ENCODE measurements around the gene ZFYVE16. TPM values are rescaled to one million over a fixed set of nuclear protein-coding genes. Genes with fewer than 3 reads are reported as not detected.

The ZFYVE16 gene
- total and polyA plus RNA-seq, 10 of the 15 experiments (the other 5 are each of a cell fraction or from before 2014, with no cell fraction given) = 2.9 to 11.2 (median 7.8) TPM

- Histone ChIP-seq H3K4me1 (ENCODE audit: control insufficient read depth, insufficient read depth, low read length) (no peaks in the 10 kb centered on the region), H3K4me2 (ENCODE audit: control insufficient read depth, insufficient read depth) (no peak overlapping the region), H3K36me3 (ENCODE audit: control insufficient read depth in 2 of 2, insufficient read depth in 2 of 2, low read length in 1 of 2) (no peaks in the 10 kb centered on the region), H3K9ac (ENCODE audit: control insufficient read depth, insufficient read depth, low read length) (no peak overlapping the region), H3K4me3 (no peak overlapping the region), H2AFZ (ENCODE audit: control insufficient read depth, low read depth, low read length) (no peak overlapping the region), H3K79me2 (ENCODE audit: control insufficient read depth, insufficient read depth, low read length) (no peaks in the 10 kb centered on the region), H3K9me3 (replicated peaks; ENCODE audit: control insufficient read depth, insufficient read depth, low read length) (no peaks in the 10 kb centered on the region; the same call in 1 of the 3 replicates), H4K20me1 (ENCODE audit: control insufficient read depth, insufficient read depth) (no peaks in the 10 kb centered on the region), H3K27ac (ENCODE audit: control insufficient read depth, insufficient read depth) (no peak overlapping the region), H3K27me3 (replicated peaks in 1 of 2; ENCODE audit: control insufficient read depth in 2 of 2, insufficient read depth in 2 of 2, low read length in 1 of 2) (no peaks in the 10 kb centered on the region)
- ChIA-PET SMC1A (ENCODE audit: uncharacterized antibody, unreplicated experiment) (no interaction called here), CTCF (no interaction called here), POLR2A (no interaction called here), RAD21 (ENCODE audit: unreplicated experiment) (no interaction called here)
- TF ChIP-seq RELB (IDR thresholded peaks at IDR 0.05; ENCODE audit: low read depth) = no peak
- no peak for TF ChIP-seq CEBPB (IDR thresholded peaks at IDR 0.05; ENCODE audit: borderline replicate concordance in 1 of 2, low read depth in 2 of 2, low read length in 2 of 2)
- no peak for TF ChIP-seq BACH1 (IDR thresholded peaks at IDR 0.05; ENCODE audit: borderline replicate concordance)
- TF ChIP-seq ZBTB4 (CRISPR knock-in tag; IDR thresholded peaks at IDR 0.05) = no peak
- no peak for TF ChIP-seq LARP7 (IDR thresholded peaks at IDR 0.05)
- no peak for TF ChIP-seq HCFC1 (IDR thresholded peaks at IDR 0.05; ENCODE audit: low read length)
- TF ChIP-seq EZH2 (IDR thresholded peaks at IDR 0.05; ENCODE audit: borderline replicate concordance, control insufficient read depth, low read depth, low read length) = no peak
- no peak for TF ChIP-seq SMAD1 (IDR thresholded peaks at IDR 0.05; ENCODE audit: low read depth, partially characterized antibody)
- TF ChIP-seq MTA2 (IDR thresholded peaks at IDR 0.05; ENCODE audit: low read depth) = no peak
- no peak for TF ChIP-seq MAX (IDR thresholded peaks at IDR 0.05; ENCODE audit: low read depth, low read length)
- DNase-seq (ENCODE audit: low read depth, low spot score) = no peak
- in situ Hi-C loops (cut with MboI) (no loop called here), intact Hi-C loops (cut with micrococcal nuclease; ENCODE audit: unreplicated experiment) (no loop called here)
- 30% methylated on average over 3 of the region's 3 CpGs for WGBS (ENCODE audit: insufficient coverage, insufficient replicate concordance, low lambda C conversion rate, missing lambda C conversion rate)
- no TSS peak for BruUV-seq (replicated peaks)
- FAIRE-seq = no peak
- no peak for ATAC-seq
Observed at GRCh38 chr5:80376557-80376956, 31.3 kb upstream of the ZFYVE16 start.
